Posterior cingulate gyrus (tissue), 11 donors: Measurements from ENCODE around the gene IGSF23.
"Not testable (repeated sequence)": the region's sequence is repeated elsewhere in the genome, so short reads cannot be mapped to it uniquely, and the experiment has no call there.

Source experiments
- DNase-seq, 10 donors: peaks; one replicate each; pipeline versions ENCODE4 v3.0.0 to v3.0.0-alpha.2; 2020 to 2021; ENCODE audit warnings: mixed read lengths in 3 of 10
- intact Hi-C: fragments of 100-400 bp; cut with DNase I; formaldehyde crosslinking; loops from one replicate; pipeline ENCODE4 v1.15.1; 2023

The IGSF23 gene

DNA sequence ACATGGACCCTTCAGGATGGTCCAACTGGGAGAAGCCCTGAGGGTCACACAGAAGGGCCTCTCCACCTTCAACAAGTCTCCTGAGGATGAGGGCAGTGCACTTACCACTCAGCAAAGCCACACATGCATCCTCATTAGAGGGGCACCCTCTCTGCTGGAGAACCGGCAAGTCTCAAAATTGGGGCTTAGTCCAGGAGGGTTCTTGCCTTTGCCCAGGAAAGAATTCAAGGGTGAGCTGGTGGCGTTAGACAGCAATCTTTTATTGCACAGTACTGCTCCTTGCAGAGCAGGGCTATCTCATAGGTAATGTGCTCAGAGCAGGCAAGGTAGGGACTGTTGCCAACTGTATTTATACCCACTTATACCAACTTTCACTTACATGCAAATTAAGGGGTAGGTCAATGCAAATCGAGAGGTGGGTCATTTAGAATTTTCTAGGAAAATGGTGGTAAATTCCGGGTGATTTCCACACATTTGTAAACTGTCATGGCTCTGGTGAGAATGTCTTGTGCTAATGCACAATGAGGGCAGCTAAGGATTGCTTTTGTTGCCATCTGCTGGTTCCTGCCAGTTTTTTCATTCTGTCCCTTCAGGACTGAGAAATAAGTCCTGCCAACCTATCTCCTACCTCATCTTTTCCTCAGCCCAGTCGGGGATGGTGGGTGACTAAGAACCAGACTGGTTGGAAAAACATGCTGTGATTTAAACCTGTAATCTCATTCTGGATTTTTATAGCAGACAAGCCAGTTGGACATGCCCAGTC lies 27.8 kb upstream of the IGSF23 start:
- no peak for DNase-seq
- intact Hi-C loops = no loop called here

DNA sequence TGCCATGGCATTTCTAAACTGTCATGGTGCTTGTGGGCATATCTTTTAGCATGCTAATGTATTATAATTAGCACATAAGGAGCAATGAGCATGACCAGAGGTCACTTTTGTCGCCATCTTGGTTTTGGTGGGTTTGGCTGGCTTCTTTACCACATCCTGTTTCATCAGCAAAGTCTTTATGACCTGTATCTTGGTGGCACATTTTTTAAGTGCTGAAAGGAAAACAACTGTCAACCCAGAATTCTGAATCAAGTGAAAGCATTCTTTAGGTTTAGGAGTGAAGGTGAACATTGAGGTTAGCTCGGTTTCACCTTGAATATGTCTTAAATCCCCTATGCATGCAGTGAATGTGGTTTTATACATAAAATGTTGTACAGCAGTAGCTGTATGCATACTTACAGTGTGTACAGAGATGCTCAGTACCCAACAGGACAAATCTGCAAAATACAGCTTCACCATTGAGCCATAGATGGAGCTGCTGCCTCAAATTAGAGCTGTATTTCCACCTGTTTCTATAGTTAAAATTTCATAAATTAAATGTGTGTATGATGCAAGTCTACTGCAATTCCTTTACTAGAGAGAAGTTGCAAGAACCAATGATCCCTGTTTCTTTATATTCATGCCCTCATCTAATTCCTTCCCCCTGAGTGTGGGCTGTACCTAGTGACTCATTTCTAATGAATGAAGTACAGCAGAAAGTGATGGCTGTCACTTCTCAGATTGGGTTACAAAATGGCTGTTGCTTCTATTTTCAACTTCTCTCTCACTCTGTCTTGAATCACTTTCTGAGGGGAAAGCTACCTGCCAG lies 25.2 kb upstream of the IGSF23 start:
- intact Hi-C loops = no loop called here
- DNase-seq = no peak

DNA sequence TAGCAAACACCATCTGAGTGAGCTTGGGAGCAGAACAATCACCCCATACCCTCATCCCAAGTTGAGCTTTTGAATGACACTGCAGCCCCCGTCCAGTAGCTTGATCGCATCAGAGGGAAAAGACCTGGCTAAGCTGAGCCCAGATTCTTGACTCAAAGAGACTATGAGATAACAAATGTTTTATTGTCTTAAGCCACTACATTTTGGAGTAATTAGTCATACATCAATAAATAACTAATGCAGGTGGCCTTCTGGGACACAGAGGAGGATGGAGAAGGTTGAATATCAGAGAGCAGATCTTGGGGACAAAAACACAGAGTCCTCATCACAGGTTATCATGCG lies 24.6 kb upstream of the IGSF23 start:
- intact Hi-C loops = no loop called here

DNA sequence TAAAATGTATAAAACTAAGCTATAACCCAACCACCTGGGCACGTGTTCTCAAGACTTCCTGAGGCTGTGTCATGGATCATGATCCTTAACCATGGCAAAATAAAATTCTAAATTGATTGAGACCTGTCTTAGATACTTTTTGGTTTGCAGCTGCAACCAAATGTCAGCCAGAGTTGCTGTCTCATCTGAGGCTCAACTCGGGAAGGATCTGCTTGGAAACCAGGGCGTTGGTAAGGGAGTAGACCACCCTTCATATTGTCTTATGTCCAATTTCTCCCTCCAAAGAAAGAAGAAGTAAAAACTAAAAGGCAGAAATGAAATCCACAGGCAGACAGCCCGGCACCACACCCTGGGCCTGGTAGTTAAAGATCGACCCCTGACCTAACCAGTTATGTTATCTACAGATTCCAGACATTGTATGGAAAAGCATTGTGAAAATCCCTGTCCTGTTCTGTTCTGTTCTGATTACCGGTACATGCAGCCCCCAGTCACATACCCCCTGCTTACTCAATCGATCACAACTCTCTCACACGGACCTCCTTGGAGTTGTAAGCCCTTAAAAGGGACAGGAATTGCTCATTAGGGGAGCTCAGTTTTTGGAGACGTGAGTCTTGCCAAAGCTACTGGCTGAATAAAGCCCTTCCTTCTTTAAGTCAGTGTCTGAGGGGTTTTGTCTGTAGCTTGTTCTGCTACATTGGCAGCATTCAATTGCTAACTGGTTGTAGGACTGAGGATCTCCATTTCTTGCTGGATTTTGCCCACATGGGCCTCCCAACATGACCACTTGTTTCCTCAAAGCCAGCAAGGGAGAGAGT lies 22.9 kb upstream of the IGSF23 start:
- no peak for DNase-seq
- intact Hi-C loops = no loop called here

More for the DNA sequence above, 24.6 kb upstream of the IGSF23 start:
- no peak for DNase-seq

GRCh38 chr19:44591340-44591993 lies 21.9 kb upstream of the IGSF23 start:
- DNase-seq, intact Hi-C loops: not testable (repeated sequence)

- intact Hi-C loops = no loop called here
- DNase-seq = no peak
These were observed 20.9 kb upstream of the IGSF23 start for GRCh38 chr19:44592451-44592890.

DNA sequence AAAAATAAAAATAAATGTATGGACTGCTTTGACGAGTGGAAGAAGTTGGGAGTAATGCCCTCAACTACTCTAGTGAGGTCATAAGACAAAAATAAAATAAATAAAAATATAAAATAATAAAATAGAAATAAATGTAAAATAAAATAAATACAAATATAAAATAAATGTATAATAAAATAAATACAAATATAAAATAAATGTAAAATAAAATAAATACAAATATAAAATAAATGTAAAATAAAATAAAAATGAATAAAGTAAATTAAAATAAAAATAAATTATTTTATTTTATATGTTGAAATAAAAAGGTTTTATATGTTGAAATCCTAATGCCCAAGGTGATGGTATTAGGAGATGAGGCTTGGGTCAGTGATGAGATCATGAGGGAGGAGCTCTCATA lies 20.1 kb upstream of the IGSF23 start:
- intact Hi-C loops = no loop called here
- DNase-seq = no peak

DNA sequence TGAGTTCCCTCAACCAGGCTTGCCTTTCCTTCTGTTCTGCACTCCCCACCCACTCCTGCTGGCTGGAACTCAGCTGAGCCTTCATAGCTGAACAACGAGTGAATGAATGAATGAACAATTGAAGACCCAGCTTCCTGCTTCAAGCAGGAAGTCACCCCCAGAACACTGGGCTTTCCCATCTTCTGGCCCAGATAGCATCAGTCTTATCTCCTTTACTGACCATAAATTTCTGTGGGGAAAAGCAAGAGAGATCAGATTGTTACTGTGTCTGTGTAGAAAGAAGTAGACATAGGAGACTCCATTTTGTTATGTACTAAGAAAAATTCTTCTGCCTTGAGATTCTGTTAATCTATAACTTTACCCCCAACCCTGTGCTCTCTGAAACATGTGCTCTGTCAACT lies 19.5 kb upstream of the IGSF23 start:
- DNase-seq, intact Hi-C loops: not testable (repeated sequence)

DNA sequence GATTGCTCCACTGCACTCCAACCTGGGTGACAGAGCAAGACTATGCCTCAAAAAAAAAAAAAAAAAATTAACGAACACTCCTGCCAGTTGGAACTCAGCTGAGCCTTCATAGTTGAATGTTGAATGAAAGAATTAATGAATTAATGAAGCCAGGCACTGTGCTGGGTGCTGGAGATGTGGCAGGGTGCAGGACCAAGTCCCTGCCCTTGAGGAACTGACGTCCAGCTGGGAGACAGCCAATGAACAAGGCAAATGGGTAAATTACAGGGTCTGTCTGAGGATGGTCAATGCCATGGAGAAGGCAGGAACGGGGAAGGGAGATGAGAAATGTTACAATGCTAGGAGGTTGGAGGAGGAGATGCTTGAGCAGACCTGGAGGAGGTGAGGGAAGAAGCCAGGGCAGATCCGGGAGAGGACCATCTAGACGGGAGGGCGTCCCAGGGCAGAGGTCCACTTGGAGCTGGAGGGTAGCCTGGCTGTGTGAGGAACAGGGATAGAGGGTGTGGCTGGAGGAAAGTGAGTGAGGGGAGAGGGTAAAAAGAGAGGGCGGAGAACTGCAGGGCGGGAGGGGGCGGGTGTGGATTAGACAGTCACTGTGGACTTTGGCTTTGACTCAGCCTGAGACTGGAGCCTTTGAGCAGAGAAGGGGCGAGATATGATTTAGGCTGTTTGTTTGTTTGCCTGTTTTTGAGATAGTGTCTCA lies 16.8 kb upstream of the IGSF23 start:
- DNase-seq = no peak
- intact Hi-C loops = no loop called here

DNA sequence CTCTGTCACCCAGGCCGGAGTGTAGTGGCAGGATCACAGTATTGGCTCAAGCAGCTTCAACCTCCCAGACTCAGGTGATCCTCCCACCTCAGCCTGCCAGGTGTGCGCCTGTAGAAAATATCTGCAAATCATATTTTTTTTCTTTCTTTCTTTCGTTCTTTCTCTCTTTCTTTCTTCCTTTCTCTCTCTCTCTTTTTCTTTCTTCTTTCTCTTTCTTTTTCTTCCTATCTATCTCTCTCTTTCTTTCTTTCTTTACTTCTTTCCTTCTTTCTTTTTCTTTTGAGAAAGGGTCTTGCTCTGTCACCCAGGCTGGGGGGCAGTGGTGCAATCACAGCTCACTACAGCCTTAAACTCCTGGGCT lies 16.3 kb upstream of the IGSF23 start:
- intact Hi-C loops = no loop called here
- DNase-seq = no peak

DNA sequence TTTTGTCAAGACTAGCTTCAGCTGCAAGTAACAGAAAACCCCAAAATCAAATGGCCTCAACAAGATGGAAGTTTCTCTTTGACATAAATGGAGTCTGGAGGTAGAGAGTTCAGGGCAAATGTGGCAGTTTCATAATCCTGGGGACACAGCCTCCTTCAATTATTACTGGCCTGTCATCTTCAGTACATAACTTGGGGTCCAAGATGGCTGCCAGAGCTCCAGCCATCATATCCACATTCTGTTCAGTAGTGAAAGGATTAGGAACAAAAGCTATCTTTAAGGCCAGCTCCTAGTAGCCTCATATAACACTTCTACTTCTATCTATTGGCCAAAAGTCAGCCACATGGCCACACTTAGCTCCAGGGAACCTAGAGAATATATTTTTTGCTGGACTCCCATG lies 15.0 kb upstream of the IGSF23 start:
- intact Hi-C loops = no loop called here
- no peak for DNase-seq

DNA sequence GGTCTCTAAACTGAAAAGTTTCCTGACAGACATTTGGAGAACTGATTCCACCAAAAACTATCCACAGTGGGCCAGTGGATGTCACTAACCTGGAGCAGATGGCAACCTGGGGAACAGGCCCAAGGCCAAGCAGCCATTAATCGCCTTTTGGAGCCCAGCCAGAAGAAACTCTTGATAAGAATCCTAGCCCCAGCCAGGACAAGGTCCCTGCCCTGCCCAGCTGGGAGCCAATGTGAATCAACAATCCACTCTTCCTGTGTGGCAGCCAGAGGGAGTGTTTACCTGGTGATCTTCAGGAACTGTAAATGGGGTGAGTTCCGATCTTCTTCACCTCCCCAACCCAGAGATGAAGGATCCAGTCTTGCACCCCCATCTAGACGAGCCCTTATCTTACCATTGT lies 14.5 kb upstream of the IGSF23 start:
- no peak for DNase-seq
- intact Hi-C loops = no loop called here

- DNase-seq = no peak
- intact Hi-C loops = no loop called here
These were observed 12.9 kb upstream of the IGSF23 start for GRCh38 chr19:44600466-44600865.

DNA sequence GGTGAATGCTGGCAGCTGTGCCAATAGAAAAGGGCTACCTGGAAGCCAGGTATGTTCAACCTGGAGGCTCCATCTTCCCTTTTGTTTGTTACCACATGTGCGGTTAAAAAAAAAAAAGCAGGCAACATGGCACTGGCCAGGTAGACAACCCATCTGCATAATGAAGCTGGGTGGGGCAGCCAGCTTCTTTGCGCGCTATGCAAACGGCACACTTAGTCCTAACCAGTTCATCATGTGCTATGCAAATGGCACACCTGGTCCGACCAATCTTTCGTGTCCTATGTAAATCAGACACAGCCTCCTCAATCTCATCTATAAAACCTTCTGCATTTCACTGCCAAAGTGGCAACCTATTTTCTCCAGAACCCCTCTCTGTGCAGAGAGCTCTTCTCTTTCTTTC lies 11.3 kb upstream of the IGSF23 start:
- DNase-seq = no peak
- intact Hi-C loops = no loop called here

DNA sequence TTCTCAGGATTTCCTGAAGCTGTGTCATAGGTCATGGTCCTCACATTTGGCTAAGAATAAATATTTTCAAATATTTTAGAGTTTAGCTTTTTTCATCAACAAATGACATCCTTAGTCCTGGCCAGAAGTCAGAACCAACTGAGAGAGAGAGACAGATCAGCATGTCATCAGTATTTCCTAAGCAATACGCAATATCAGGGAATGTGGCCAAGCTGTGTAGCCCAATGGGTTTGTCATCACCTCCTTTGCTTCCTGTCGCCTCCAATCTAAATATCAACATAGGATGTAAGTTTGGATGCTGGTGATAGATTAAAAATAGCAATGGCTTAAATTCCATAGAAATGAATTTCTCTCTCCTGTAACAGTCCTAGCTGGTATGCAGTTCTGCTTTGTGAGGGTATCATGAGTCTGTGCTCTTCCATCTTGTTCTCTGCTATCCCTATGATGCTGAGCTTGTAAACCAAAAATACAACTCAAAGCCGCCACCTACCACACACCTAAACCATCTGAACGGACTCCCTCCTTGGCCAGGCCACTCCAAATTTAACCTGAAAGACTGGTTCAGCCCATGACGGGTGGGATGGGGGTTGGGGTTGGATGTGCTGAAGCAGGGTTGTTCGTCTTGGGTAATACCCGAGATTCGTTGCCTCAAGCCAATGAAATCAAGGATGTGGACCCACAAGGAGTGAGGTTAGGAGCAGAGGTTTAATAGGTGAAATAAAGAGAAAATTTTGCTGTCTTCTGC lies 10.0 kb upstream of the IGSF23 start:
- intact Hi-C loops = no loop called here
- no peak for DNase-seq

- intact Hi-C loops = no loop called here
- no peak for DNase-seq
These were observed 9.1 kb upstream of the IGSF23 start for GRCh38 chr19:44604241-44604640.

DNA sequence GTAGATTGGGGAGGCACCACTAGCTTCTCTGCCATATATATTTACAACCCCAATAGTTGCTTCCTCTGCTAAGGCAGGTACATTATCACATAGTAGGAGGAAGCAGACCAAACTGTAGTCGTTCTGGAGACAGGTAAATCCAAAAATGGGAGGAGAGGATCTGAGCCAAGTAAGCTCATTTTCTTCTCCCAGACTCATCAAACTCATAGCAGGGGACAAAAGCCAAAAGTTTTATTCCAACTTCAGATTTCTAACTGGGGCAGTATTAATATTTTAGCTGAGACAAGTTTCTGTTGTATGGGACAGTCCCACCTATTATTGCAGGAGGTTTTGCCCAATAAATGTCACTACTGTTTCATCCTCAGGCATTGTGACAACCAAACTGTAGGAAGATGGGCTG lies 7.8 kb upstream of the IGSF23 start:
- intact Hi-C loops = no loop called here
- DNase-seq = no peak

DNA sequence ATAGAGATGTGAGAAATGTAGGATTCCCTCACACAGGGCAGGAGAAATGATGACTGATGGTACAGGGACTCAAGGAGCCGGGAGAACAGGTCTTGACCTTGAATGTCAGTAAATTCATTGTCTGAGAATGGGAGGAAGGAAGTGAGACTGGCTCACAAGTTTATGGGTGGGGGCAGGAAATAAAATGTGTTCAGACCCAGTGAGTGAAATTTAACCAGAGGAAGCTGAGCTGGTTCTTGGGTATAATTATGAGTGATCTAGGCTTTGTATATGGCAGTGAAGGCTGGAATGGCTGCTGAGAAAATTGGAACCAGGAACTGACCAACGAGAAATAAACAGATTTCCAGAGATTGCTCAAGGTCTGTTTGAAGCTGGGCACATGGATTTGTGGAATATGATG lies 6.3 kb upstream of the IGSF23 start:
- intact Hi-C loops = no loop called here

DNA sequence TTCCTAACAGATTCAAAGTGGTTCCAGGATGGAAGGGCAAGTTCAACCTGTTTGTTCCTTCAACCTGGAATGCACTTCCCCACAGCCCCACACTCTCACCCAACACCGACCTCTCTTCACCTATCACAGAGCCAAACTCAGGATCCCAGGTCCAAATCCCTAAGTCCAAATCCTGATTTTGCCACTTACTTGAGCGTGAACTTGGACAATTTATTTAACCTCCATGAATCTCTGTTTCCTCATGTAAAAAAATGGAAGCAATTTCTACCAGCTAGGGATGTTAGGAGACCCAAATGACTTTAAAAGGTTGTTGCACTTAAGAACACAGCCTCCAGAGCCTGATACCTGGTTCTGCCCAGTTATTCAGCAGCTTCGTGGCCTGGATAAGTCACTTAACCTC lies 5.4 kb upstream of the IGSF23 start:
- intact Hi-C loops = no loop called here
- DNase-seq = no peak

More for the DNA sequence above, 6.3 kb upstream of the IGSF23 start:
- DNase-seq = no peak
